Embryonic facial prominence (tissue), 1 donor: Measurements from ENCODE around the gene RGS9.
"Not testable (repeated sequence)": the region's sequence is repeated elsewhere in the genome, so short reads cannot be mapped to it uniquely, and the experiment has no call there.

Experiments used
- DNase-seq: peaks from one replicate; pipeline ENCODE4 v3.0.0-alpha.2; 2016; ENCODE audit errors: extremely low spot score

RGS9 gene

DNA sequence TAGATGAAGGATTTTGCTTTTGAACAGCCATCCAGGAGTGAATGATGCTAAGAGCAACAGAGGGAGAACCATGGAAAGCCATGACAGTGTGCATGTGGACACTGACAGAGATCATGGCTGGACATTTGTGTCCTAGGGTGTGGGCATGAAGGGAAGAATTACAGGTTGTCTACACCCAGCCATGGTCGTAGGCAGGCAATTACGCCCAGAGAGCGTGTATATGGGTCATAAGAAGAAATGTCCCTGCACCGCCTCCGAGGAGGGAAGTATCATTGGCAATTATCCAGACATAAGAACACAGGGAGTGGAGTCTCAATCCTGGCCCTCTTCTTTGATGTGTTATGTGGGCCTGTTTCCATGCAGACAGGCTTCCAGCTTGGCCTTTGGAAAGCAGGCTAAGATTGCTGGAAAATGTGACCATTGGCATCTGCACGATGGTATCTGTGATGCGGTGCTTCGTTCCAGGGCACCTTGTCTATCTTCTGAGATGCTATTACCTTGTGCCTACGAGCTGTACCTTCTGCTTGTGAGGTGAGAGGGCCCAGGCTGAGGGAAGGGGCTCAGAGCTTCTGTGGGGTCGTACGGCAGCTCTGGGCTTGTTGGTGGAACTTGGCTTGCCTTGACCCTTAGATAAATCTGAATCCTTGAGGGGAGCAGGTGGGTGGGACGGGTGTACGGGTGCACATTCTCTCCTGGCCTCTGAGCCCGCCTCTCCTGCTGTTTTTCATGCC lies 19.8 kb downstream of the RGS9 start:
- no peak for DNase-seq

DNA sequence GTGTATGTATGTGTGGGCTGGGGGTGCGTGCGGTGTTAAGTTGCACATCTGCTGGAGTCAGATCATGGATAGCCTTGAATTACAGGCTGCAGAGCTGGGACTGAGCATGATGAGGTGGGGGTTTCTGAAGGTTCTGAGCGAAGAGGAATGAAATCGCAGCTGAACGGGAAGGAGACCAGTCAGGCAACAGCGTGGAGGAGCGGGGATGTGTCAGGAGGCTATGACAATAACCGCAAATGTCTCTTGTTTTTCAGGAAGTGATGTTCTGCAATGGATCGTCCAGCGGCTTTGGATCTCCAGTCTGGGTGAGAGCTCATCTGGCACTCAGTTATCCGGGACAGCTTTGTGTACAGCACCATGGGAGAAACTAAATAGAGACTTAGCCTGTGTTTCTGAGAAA lies 20.9 kb downstream of the RGS9 start:
- DNase-seq = no peak

DNA sequence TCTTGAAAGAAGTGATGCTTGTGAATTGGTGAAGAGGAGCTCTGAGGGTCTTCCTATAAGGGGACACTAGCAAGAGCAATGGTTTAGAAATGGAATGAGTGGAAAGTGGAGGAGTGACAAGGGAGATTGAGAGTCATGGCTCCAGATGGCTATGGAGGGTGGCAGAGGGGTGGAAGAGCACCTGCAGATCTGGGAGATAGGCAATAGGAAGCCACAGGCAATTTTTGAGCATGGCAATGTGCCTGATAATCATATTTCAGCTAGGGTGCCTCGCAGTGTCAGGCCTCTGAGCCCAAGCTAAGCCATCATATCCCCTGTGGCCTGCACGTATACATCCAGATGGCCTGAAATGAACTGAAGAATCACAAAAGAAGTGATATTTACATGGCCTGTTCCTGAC lies 21.5 kb downstream of the RGS9 start:
- DNase-seq = no peak

DNA sequence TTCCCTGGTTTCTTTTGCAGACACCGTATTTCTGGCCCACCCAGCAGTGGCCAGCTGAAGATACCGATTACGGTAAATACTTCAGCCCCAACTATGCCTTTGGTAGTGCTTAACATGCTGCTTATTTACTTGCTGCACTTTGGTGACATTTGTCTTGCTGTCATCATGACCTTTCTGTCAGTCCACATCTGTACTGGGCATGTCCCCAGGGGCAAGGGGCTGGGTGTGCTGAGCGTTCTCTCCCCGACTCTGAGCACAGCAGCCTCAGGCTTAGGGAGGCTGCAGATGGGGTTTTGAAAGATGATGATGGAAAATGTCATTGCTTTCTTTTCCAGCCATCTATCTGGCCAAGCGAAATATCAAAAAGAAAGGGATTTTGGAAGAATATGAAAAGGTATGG lies 23.3 kb downstream of the RGS9 start:
- no peak for DNase-seq

DNA sequence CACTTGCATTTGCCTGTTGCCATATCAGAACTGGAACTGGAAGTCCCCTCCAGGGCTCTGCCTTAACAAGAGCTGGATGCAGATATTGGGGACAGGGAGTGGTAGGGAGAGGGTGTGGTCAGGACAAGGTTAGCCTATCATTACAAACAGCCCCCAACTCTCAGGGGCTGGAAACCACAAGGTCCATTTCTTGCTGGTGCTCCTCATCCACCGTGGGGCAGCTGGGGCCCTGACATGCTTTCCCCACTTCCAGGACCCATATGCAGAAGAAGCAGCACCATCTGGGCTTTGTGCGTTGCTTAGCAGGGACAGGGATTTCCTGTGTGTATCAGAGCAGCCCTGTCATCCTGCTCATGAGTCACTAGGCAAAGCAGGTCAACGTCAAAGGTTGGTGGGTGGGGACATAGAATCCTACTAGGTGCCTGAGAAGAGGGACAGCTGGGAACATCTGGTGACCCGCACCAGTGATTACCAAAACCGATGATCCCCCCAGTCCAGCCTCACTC lies 26.9 kb downstream of the RGS9 start:
- DNase-seq = no peak

DNA sequence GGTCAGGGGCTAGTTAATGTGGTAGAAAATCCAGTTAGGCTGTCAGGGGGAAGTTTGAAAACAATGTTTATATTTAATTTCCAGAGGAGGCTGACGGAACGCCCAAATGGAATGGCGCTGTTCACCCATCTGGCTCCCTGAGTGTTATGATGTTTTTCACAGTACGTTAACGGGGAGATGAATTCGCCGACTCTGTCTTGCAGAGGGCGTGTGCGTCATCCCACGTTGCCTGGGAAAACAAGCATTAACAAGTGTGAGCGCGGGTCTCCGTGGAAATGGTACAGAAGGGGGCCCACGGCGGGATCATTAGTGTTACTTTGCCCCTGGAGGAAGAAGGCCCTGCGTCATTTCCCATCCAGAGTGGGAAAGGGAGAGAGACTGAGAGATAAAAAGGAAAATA lies 29.6 kb downstream of the RGS9 start:
- no peak for DNase-seq

DNA sequence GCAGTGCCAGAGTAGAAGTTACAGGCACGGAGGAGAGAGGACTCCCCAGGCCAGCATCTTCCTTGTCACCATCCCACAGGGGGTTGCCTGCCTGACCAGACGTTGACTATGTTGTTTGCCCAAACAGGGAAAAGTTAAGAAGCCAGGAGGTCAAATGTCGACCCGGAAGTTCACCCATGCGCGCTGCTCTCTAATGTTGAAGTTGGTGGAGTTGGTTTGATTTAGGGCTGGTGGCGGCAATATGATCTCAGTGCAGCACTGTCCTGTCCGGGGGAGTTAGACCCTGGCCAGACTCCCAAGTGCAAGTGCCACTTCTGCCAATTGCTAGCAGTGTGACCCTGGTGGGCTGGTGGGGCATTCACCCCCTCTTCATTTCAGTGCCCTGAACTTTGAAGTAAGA lies 30.4 kb downstream of the RGS9 start:
- no peak for DNase-seq

DNA sequence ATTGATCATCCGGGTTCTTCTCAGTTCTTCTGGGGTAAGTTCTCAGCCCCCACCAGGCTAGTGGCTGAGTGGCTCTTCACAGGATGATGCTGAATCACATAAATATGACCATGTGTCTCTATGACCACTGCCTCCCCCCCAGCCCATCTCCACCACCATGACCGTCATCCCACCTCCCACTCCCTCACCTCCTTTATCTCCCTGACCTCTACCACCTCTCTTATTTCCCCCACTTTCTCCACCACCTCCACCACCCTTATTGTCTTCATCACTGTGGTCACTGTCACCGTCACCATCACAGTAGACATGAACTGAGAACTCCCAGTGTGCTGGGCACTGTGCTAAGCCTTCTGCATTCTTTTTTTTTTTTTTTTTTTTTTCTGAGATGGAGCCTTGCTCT lies 32.5 kb downstream of the RGS9 start:
- DNase-seq = no peak

DNA sequence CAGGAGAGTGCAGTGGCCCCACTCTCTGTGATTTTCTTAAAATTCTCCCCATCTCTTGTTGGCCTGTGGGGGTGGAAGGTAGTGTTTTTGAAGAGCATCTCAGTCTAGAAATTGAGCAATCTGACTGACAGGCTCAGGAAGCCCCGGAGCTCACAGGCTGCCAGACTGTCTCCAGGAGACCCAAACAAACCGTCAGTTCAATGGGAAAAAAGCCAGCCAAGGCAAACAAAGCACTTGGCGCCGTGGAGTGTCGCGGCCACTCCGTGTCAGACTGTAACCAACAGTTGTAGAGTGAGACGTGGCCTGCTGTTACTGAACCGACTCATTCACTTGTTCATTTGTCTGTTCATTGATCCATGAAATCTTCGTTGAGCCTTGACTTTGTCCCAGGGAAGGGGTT lies 33.7 kb downstream of the RGS9 start:
- no peak for DNase-seq

DNA sequence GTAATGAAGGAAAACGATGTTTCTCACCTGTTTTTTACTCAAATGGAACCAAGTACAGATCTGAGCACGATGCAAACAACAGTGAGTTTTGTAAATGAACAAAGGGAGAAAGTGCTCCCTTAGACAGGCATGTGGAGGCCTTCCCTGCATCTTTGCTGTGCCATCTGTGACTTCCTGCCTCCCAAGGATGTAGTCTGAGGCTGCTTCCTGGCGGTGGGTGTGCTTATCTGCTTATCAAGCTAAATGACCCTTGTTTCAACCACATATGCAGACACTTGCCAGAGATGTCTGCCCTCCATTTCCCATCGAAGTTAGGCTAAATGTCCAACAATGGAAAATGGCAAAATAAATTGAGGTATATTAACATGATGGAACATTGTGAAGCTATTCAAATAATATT lies 34.6 kb downstream of the RGS9 start:
- no peak for DNase-seq

DNA sequence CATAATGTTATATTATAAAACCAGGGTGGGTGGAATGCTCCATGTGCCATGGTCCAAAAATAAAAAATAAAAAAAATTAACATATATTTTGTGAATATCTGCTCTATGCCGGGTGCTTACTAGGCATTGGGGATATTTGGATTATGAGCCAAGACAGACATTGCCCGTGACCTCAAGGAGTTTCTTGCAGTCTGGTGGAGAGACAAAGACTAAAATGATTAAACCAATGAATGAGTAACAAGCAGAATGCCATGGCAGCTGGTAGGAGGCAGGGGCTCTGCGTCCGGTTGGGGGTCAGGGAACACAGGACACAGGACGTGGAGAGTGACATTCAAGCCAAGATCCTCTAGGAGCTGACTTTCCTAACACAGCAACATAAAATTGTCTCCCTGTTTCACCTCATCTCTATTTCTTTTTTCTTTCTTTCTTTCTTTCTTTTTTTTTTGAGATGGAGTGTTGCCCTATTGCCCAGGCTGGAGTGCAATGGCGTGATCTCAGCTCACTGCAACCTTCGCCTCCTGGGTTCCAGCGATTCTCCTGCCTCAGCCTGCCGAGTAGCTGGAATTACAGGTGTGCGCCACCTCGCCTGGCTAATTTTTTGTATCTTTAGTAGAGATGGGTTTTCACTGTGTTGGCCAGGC lies 35.4 kb downstream of the RGS9 start:
- DNase-seq = no peak

DNA sequence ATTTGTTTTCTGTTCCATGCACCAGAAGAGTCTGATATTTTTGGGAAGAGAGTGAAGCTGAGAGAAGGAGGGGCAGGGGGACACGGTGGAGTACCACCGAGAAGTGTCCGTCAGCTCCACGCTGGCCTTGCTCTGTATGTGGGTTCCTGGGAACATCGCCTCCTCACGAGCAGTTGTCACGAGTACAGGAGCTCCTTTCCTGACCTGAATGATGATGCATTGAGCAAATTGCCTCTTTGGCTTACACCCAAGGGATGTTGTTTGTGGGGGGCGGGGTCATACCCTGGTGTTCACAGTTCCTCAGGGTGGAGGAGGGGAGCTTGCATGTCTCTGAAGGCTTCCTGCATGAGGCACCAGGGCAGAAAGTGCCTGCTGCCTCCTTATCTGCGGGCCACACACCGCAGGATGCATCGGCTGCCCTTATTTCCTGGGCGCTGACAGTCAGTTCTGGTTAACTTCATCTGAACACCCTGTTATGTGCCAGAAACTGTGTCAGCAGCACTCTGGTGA lies 36.2 kb downstream of the RGS9 start:
- DNase-seq = no peak

DNA sequence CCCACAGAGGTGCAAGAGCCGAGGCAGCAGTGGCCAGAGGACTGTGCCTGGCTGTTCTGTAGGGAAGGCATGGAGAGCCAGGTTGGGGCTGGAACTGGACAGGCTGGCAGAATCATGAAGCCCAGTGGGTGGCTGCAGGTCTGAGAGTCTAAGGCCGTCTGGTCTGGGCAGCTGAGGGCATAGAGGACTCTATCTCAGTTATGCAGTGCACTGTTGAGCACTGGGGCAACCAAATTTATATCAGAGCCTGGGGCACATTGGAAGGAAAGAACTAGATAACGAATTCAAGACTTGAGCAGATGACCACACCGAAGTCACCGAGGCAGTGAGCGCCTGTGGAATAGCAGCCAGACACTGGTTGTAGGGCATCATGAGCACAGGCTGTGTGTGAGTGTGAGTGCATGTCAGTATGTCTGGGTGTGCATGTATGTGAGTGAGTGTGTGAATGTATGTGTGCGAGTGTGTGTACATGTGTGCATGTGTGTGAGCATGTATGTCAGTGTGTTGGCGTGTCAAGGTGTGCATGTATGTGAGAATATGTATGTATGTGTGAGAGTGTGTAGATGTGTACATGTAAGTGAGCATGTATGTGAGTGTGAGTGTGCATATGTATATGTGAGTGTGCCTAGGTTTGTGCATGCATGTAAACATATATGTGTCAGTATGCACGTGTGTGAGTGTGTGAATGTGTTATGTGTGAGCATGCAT lies 37.0 kb downstream of the RGS9 start:
- DNase-seq = no peak

DNA sequence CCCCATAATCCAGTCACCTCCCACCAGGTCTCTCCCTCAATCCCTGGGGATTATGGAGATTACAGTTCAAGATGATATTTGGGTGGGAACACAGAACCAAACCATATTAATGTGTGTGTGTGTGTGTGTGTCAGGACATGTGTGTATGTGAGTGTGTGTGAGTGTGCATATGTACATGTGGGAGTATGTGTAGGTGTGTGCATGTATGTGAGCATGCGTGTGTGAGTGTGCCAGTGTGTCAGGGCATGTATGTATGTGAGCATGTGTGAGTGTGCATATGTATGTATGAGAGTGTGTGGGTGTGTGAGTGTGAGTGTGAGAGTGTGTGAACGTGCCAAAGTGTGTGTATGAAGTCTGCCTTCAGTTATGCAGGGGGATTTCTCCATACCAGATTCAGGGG lies 37.8 kb downstream of the RGS9 start:
- DNase-seq = no peak

DNA sequence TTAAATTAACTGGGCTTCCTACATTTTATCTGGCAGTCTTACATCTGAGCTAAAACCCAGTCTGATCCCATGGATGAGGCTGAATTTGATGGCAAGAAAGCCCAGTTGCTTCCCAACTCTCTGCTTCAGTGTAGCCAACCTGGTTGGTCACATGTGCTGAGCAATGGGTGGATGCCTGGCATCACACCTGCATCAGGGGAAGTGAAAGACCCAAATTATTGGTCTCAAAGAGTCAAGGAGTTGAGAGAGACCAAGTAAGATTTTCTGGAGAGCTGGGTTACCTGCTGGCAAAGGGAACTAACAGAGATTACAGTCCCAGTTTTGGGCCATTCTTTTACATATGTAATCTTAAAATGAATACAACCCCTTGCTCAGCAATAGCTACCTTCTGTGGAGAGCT lies 38.8 kb downstream of the RGS9 start:
- DNase-seq = no peak

DNA sequence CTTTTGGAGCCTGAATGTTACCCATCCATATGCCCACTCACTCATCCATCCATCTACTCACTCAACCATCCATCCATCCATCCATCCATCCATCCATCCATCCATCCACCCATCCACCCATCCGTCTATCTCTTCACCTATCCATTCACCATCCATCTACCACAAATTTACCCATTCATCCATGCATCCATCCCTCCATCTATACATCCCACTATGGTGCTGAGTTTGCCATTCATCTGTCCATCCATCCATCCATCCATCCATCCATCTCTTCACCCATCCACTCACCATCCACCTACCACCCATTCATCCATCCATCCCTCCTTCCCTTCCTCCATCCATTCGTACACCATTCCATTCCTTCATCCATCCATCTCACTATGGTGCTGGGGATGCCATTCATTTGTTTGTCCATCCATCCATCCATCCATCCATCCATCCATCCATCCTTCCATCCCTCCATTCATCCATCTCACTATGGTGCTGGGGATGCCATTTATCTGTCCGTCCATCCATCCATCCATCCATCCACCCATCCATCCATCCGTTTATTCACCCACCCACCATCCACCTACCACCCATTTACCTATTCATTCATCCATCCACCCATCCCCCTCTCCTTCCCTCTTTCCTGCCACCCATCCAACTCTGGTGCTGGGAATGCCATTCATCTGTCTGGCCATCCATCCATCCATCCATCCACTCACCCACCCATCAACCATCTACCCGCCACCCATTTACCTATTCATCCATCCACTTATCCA lies 39.7 kb downstream of the RGS9 start:
- DNase-seq = no peak

DNA sequence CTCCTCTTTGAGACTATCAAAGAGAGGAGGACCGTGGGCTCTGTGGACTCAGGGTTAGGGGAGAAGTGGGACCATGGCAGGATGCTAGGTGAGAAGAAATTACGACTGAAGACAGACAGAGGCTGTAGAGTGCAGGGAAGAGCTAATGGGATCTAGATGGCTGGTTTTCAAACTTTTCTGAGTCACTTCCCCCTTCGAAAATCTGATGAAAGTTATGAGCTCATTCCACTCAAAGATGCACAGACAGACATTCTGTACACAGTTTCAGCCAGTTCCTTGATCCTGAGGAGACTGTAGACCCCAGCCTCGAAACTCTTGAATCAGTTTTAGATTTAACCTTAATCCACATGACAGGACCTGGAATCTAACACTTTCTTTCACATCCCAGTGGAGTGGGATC lies 40.7 kb downstream of the RGS9 start:
- no peak for DNase-seq

DNA sequence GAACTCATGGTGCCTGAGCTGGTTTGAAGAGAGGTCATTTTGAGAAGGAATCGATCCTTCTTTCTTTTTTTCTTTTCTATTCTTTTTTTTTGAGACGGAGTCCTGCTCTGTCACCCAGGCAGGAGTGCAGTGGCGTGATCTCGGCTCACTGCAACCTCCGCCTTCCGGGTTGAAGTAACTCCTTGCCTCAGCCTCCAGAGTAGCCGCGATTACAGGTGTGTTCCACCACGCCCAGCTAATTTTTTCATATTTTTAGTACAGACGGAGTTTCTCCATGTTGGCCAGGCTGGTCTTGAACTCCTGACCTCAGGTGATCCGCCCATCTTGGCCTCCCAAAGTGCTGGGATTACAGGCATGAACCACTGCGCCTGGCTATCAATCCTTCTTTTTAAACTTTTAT lies 43.1 kb downstream of the RGS9 start:
- DNase-seq = not testable (repeated sequence)

DNA sequence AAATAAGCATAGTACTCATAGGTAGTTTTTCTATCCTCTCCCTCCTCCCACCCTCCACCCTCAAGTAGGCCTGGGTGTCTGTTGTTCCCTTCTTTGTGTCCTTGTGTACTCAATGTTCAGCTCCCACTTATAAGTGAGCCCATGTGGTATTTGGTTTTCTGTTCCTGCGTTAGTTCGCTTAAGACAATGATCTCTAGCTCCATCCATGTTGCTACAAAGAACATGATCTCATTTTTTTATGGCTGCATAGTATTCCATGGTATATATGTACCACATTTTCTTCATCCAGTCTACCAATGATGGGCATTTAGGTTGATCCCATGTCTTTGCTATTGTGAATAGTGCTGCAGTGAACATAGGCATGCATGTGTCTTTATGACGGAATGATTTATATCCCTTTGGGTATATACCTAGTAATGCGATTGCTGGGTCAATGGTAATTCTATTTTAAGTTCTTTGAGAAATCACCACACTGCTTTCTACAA lies 43.6 kb downstream of the RGS9 start:
- not testable (repeated sequence) for DNase-seq

DNA sequence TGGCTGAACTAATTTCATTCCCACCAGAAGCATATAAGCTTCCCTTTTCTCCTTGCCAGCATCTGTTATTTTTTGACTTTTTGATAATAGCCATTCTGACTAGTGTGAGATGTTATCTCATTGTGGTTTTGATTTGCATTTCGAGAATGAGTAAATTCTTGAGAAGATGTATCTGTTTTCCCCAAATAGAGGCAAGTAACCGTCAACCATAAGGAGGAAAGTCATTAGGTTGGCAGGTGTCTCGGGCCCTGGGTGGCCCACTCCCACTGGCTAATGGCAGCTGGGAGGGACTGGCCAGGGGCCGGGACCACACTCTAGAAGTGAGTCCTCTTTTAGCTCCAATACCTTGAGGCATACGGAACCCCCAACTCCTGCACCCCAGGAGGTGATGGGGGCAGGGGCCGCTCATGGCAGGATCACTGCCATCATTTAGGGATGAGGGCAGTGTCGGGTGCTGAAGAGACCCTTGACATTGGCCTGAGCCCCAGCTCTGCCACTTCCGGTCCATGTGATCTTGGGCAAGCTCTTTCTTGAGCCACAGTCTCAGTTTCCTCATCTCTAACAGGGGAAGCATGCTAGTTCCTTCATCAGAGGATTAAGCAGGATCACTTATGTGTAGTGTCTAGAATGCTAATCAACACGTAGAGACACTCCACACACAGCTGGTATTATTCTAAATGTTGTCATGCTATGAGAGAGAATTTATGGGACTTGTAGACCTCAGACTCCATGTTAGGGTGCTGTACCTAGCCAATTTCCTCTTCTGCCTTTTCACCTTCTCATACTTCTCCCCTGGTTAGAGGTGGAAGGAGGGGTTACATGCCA lies 44.3 kb downstream of the RGS9 start:
- DNase-seq = no peak

DNA sequence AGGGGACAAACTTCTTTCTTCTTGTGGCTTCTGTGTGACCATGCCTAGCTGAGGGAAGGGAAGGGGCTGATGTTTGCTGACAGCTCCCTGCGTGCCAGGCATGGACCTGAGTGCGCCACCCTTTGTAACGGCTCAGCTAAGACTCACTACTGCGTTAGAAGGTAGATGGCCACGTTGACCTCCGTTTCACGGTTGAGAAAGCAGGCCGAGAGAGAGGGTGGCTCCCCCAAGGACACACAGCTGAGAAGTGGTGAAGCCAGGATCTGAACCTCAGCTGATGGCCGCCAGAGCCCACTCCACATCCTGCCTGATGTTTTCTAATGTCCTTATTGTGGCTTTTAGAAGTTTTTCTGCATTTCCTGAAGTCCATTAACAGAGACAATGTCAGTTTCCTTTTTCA lies 45.1 kb downstream of the RGS9 start:
- DNase-seq = no peak
